Neural cell (in vitro differentiated cells): Measurements from ENCODE around the gene CENPS.
"Not testable (repeated sequence)": the region's sequence is repeated elsewhere in the genome, so short reads cannot be mapped to it uniquely, and the experiment has no call there.

Source experiments
- CTCF ChIP-seq: fragments of 450-650 bp; IDR thresholded peaks from 2 replicates; pipeline ENCODE4 v1.5.1; 2014; ENCODE audit warnings: antibody characterized with exemption, mild to moderate bottlenecking, moderate library complexity; ENCODE audit not compliant: poor library complexity, severe bottlenecking
- POLR2AphosphoS5 ChIP-seq: IDR thresholded peaks from 2 replicates; pipeline ENCODE4 v1.6.1; 2012

GRCh38 chr1:10474309-10474612 is 44.0 kb downstream of the CENPS start:
- not testable (repeated sequence) for TF ChIP-seq CTCF, POLR2AphosphoS5
